HepG2 (cell line): ENCODE results near the gene TTN.

ENCODE experiments used
- CTCF ChIP-seq: sonication (generic); formaldehyde crosslinking; IDR thresholded peaks from 2 replicates; pipeline ENCODE4 v1.5.0; 2020; ENCODE audit warnings: mild to moderate bottlenecking, missing genetic modification reagents, moderate library complexity
- GABPA ChIP-seq, 2 experiments: IDR thresholded peaks; 2 replicates each; pipeline ENCODE4 v1.6.1; 2011 to 2016; ENCODE audit warnings: low read depth in 2 of 2, low read length in 1 of 2, missing biosample characterization in 1 of 2, missing genetic modification characterization in 1 of 2
- MAZ ChIP-seq, 2 experiments: sonication (generic) in 1 of 2; formaldehyde crosslinking in 1 of 2; IDR thresholded peaks; 2 replicates each; pipeline versions ENCODE4 v1.5.0 to v1.6.1; 2012 to 2020; ENCODE audit warnings: low read depth in 2 of 2, mild to moderate bottlenecking in 2 of 2, borderline replicate concordance in 1 of 2, improper control_type of control experiment in 1 of 2, low read length in 1 of 2, missing genetic modification reagents in 1 of 2, moderate library complexity in 1 of 2
- RARG ChIP-seq: sonication (generic); formaldehyde crosslinking; IDR thresholded peaks from 2 replicates; pipeline ENCODE4 v1.4.0; 2020; ENCODE audit warnings: low read depth, mild to moderate bottlenecking, missing genetic modification reagents

GRCh38 chr2:178499640-178500039, 307.6 kb downstream of the TTN start:
- TF ChIP-seq RARG (CRISPR knock-in tag): no peak
- TF ChIP-seq GABPA (IDR thresholded peaks at IDR 0.05; ENCODE audit: low read depth, low read length): no peak
- TF ChIP-seq GABPA (CRISPR knock-in tag; IDR thresholded peaks at IDR 0.05; ENCODE audit: low read depth): no peak
- TF ChIP-seq CTCF (CRISPR knock-in tag): no peak
- no peak for TF ChIP-seq MAZ (IDR thresholded peaks at IDR 0.05; ENCODE audit: borderline replicate concordance, low read depth, low read length)
- no peak for TF ChIP-seq MAZ (CRISPR knock-in tag; IDR thresholded peaks at IDR 0.05; ENCODE audit: low read depth)
